ENCODE measurements around the gene ANKK1. TPM values are rescaled to one million over a fixed set of nuclear protein-coding genes. Genes with fewer than 3 reads are reported as not detected.
A peak's percentile ranks its signal among the peaks of the same experiment; 100 is the strongest.

The ANKK1 gene
- total and polyA plus RNA-seq, 10 of the 15 experiments (the other 5 are each of a cell fraction or from before 2014, with no cell fraction given), result not detected

DNA sequence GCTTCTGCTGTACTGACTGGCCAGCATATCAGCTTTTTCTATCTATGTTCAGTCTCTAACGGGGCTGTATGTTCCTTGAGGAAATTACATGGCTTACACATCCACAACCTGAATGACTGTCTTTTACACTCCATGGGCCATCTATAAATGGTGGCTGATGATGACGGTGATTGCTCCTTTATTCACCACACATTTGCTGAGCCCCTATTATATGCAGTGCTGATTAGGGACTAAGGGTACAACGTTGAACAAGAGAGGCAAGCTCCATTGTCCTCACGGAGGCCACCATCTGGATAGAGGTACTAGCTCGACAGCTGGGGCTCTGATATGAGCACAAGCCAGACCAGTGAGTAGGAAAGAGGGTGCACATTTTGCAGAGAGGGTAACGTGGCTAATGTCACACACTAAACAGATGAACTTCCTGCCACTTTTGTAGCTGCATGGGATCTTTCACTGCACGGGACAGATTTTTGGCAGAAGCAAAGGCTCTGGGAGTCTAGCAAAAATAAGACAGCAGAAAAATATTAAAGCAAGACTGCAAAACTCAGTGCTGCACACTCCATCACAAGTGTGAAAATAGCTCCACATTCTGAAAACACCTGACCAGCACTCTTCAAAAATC lies 57.0 kb downstream of the ANKK1 start:
- Histone ChIP-seq H4K20me1 (ENCODE audit: control insufficient read depth, insufficient read depth) (no peaks in the 10 kb centered on the region), H3K4me1 (ENCODE audit: control insufficient read depth, insufficient read depth, low read length) (peaks cover 3% of the 10 kb centered on the region; the same call in 1 of the 2 replicates), H3K9me3 (replicated peaks; ENCODE audit: control insufficient read depth, insufficient read depth, low read length) (no peaks in the 10 kb centered on the region), H3K36me3 (ENCODE audit: control insufficient read depth in 2 of 2, insufficient read depth in 2 of 2, low read length in 1 of 2) (no peaks in the 10 kb centered on the region), H3K27ac (ENCODE audit: control insufficient read depth, insufficient read depth) (no peak overlapping the region), H3K4me3 (no peak overlapping the region), H3K79me2 (ENCODE audit: control insufficient read depth, insufficient read depth, low read length) (no peaks in the 10 kb centered on the region), H3K9ac (ENCODE audit: control insufficient read depth, insufficient read depth, low read length) (no peak overlapping the region), H3K27me3 (replicated peaks in 1 of 2; ENCODE audit: control insufficient read depth in 2 of 2, insufficient read depth in 2 of 2, low read length in 1 of 2) (peaks cover 2 to 3% of the 10 kb centered on the region in 2 experiments; a peak in 3 of 4 replicates), H3K4me2 (ENCODE audit: control insufficient read depth, insufficient read depth) (no peak overlapping the region), H2AFZ (ENCODE audit: control insufficient read depth, low read depth, low read length) (no peak overlapping the region)
- no peak for TF ChIP-seq CREM (IDR thresholded peaks at IDR 0.05; ENCODE audit: low read depth)
- TF ChIP-seq, protein P1, sequence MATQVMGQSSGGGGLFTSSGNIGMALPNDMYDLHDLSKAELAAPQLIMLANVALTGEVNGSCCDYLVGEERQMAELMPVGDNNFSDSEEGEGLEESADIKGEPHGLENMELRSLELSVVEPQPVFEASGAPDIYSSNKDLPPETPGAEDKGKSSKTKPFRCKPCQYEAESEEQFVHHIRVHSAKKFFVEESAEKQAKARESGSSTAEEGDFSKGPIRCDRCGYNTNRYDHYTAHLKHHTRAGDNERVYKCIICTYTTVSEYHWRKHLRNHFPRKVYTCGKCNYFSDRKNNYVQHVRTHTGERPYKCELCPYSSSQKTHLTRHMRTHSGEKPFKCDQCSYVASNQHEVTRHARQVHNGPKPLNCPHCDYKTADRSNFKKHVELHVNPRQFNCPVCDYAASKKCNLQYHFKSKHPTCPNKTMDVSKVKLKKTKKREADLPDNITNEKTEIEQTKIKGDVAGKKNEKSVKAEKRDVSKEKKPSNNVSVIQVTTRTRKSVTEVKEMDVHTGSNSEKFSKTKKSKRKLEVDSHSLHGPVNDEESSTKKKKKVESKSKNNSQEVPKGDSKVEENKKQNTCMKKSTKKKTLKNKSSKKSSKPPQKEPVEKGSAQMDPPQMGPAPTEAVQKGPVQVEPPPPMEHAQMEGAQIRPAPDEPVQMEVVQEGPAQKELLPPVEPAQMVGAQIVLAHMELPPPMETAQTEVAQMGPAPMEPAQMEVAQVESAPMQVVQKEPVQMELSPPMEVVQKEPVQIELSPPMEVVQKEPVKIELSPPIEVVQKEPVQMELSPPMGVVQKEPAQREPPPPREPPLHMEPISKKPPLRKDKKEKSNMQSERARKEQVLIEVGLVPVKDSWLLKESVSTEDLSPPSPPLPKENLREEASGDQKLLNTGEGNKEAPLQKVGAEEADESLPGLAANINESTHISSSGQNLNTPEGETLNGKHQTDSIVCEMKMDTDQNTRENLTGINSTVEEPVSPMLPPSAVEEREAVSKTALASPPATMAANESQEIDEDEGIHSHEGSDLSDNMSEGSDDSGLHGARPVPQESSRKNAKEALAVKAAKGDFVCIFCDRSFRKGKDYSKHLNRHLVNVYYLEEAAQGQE (IDR thresholded peaks at IDR 0.05; ENCODE audit: low read depth, low read length), result no peak
- intact Hi-C loops (cut with micrococcal nuclease; ENCODE audit: unreplicated experiment), result no loop called here
- BruUV-seq (replicated peaks), result no TSS peak
- no peak for ATAC-seq
- in situ Hi-C loops (cut with MboI), result no loop called here
- ChIA-PET POLR2A (no interaction called here), RAD21 (ENCODE audit: unreplicated experiment) (no interaction called here), SMC1A (ENCODE audit: uncharacterized antibody, unreplicated experiment) (no interaction called here), CTCF (interaction anchor here (0.6 kb wide), 1 partner anchor 122 kb away, joined by 3 read pairs; no protein-coding TSS in a partner anchor)
- no peak for DNase-seq (ENCODE audit: low read depth, low spot score)
- WGBS (ENCODE audit: insufficient coverage, insufficient replicate concordance, low lambda C conversion rate, missing lambda C conversion rate), result 19% methylated on average over 7 of the region's 7 CpGs
- FAIRE-seq, result no peak

DNA sequence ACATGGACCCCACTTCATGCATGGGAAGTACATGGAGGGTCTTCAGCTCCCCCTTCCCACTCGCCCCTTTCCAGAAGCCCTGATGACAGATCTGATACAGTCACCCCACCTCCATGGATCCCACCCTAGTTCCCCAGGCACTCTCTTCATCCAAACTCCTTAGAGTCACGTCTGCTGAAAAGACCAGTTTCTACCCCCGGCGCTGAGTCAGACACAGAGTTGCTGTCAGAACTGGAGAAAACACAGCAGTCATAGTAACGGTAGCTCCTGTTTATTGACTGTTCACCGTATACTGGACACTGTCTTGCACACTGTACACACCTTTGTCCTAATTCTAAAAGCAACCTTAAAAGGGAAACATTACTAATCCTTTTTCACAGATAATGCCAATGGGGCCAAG lies 58.5 kb downstream of the ANKK1 start:
- no peak for DNase-seq (ENCODE audit: low read depth, low spot score)
- H3K9me3 ChIP-seq (replicated peaks; ENCODE audit: control insufficient read depth, insufficient read depth, low read length), result no peaks in the 10 kb centered on the region
- TF ChIP-seq GATAD2B (conservative IDR thresholded peaks at IDR 0.05; ENCODE audit: low read depth) (no peak), IRF4 (IDR thresholded peaks at IDR 0.05; ENCODE audit: low read depth, low read length) (peak; percentile 56; the same call in 1 of the 2 replicates), JUNB (IDR thresholded peaks at IDR 0.05) (peak; percentile 71), SIX5 (IDR thresholded peaks at IDR 0.05; ENCODE audit: low read depth, low read length, severe bottlenecking) (no peak)
- peak; percentile 89 for ATAC-seq
- H3K4me1 ChIP-seq (ENCODE audit: control insufficient read depth, insufficient read depth, low read length), result peaks cover 3% of the 10 kb centered on the region; the same call in 1 of the 2 replicates
- no peaks in the 10 kb centered on the region for H4K20me1 ChIP-seq (ENCODE audit: control insufficient read depth, insufficient read depth)
- CTCF ChIA-PET, result no interaction called here
- WGBS (ENCODE audit: insufficient coverage, insufficient replicate concordance, low lambda C conversion rate, missing lambda C conversion rate), result 3% methylated on average over 6 of the region's 6 CpGs
- H3K36me3 ChIP-seq (ENCODE audit: control insufficient read depth in 2 of 2, insufficient read depth in 2 of 2, low read length in 1 of 2), result no peaks in the 10 kb centered on the region
- H3K4me3 ChIP-seq, result no peak overlapping the region
- FAIRE-seq, result no peak
- H3K27me3 ChIP-seq (replicated peaks in 1 of 2; ENCODE audit: control insufficient read depth in 2 of 2, insufficient read depth in 2 of 2, low read length in 1 of 2), result peaks cover 2 to 3% of the 10 kb centered on the region in 2 experiments; a peak in 3 of 4 replicates
- H3K4me2 ChIP-seq (ENCODE audit: control insufficient read depth, insufficient read depth), result 0 out of 2 replicates have a peak overlapping the region, but pooled peaks have one; percentile 1
- in situ Hi-C loops (cut with MboI), result no loop called here
- H3K79me2 ChIP-seq (ENCODE audit: control insufficient read depth, insufficient read depth, low read length), result no peaks in the 10 kb centered on the region
- RAD21 ChIA-PET (ENCODE audit: unreplicated experiment), result no interaction called here
- no TSS peak for BruUV-seq (replicated peaks)
- SMC1A ChIA-PET (ENCODE audit: uncharacterized antibody, unreplicated experiment), result no interaction called here
- POLR2A ChIA-PET, result no interaction called here
- no peak overlapping the region for H3K27ac ChIP-seq (ENCODE audit: control insufficient read depth, insufficient read depth)
- no peak overlapping the region for H2AFZ ChIP-seq (ENCODE audit: control insufficient read depth, low read depth, low read length)
- intact Hi-C loops (cut with micrococcal nuclease; ENCODE audit: unreplicated experiment), result no loop called here
- no peak overlapping the region for H3K9ac ChIP-seq (ENCODE audit: control insufficient read depth, insufficient read depth, low read length)

Measured in GM12878 (cell line).